Ovary (tissue), 9 donors: ENCODE results near the gene FOS. TPM values are rescaled to one million over a fixed set of nuclear protein-coding genes. Genes with fewer than 3 reads are reported as not detected.
A peak's percentile ranks its signal among the peaks of the same experiment; 100 is the strongest.

Experiments
- DNase-seq, 5 donors: peaks; one replicate each; pipeline ENCODE4 v3.0.0-alpha.2; 2019 to 2020
- H3K27ac ChIP-seq, 2 donors: fragments of 200-600 bp; one replicate each; pipeline versions ENCODE4 v1.5.1 to v1.8.0; 2019 to 2022
- H3K27me3 ChIP-seq: fragments of 200-600 bp; one replicate; pipeline ENCODE4 v1.8.0; 2022
- H3K36me3 ChIP-seq: fragments of 200-600 bp; sonication (generic); one replicate; pipeline ENCODE4 v1.5.1; 2019
- H3K4me1 ChIP-seq: one replicate; pipeline ENCODE4 v1.8.1; 2013; ENCODE audit warnings: mild to moderate bottlenecking, moderate library complexity; ENCODE audit not compliant: insufficient read depth
- H3K4me3 ChIP-seq: fragments of 200-600 bp; sonication (generic); one replicate; pipeline ENCODE4 v1.5.1; 2017
- H3K9me3 ChIP-seq, 2 donors: fragments of 200-600 bp in 1 of 2; sonication (generic) in 1 of 2; one replicate each; pipeline versions ENCODE4 v1.5.1 to v1.8.1; 2013 to 2019; ENCODE audit warnings: mild to moderate bottlenecking in 1 of 2, moderate library complexity in 1 of 2
- CTCF ChIP-seq, 3 donors: fragments of 450-650 bp in 2 of 3; fragments of 200-600 bp in 1 of 3; IDR thresholded peaks; one replicate each; pipeline versions ENCODE4 v1.5.1 to v1.8.0; 2016 to 2022; ENCODE audit warnings: antibody characterized with exemption in 3 of 3, mild to moderate bottlenecking in 1 of 3
- EP300 ChIP-seq: sonication (generic); formaldehyde crosslinking; IDR thresholded peaks from one replicate; pipeline ENCODE4 v1.6.1; 2017; ENCODE audit warnings: antibody characterized with exemption
- POLR2A ChIP-seq: fragments of 450-650 bp; IDR thresholded peaks from one replicate; pipeline ENCODE4 v1.6.1; 2017; ENCODE audit warnings: antibody characterized with exemption, mild to moderate bottlenecking, moderate library complexity
- WGBS, 3 donors: extraction: QIAGEN DNeasy Blood & Tissue Kit in 1 of 3; methylation state at CpG; one replicate each; pipeline versions ENCODE4 v1.1.5 to v1.1.7; 2013 to 2017; 5-methylcytosine and 5-hydroxymethylcytosine counted together
- intact Hi-C, 4 donors: fragments of 100-400 bp; cut with DNase I; formaldehyde crosslinking; loops; one replicate each; pipeline versions ENCODE4 v1.11.0 to v1.15.1; 2022 to 2023
- polyA plus RNA-seq, 2 donors: library from polyadenylated mRNA; stranded (reverse); fragments of 200-250 nt in 1 of 2; fragments of 350-450 nt in 1 of 2; fragmentation: Illumina TruSeq in 1 of 2; extraction: RNeasy Lipid Tissue Mini Kit (QIAGEN cat#74804) in 1 of 2; gene quantifications; one replicate each; pipeline ENCODE4 v1.2.3, GENCODE V29; 2013 to 2014
- total RNA-seq, 7 donors: library from RNA; depleted of rRNA in 2 of 7; stranded (reverse); fragments of >200 nt in 2 of 7; fragmentation: NEBNext Ultra II Directional in 3 of 7; extraction: Animal tissue kit (Norgen Biotek cat#: 25700) in 3 of 7; gene quantifications; one replicate each; pipeline versions ENCODE4 v1.1.0 to v1.2.4, GENCODE V29; 2016 to 2023
- donor health status: DM: no; HTN: no; CAD: no; lungs with moderate emphysema.
- donor health status: DM: no; HTN: no; CAD: no.
- donor health status: Bipolar disorder and iron deficiency.
- donor health status: DM: yes; HTN: yes; CAD: no.
- donor health status: DM: no; HTN: no; CAD: no.
- donor health status: DM: yes; HTN: yes; CAD: no.

FOS gene
- total and polyA plus RNA-seq, 9 donors, result 115 to 2,019 (median 178) TPM

GRCh38 chr14:75295061-75295461 is 16.4 kb downstream of the FOS start:
- Histone ChIP-seq H3K4me1 (peaks cover 18% of the 10 kb centered on the region), H3K27ac (peak overlapping the region; percentile 70 to 77), H3K27me3 (no peaks in the 10 kb centered on the region), H3K36me3 (no peaks in the 10 kb centered on the region), H3K9me3 (no peaks in the 10 kb centered on the region), H3K4me3 (peak overlapping the region; percentile 74)
- intact Hi-C loops, result loop anchor here in 1 of 4 donors (2.0 to 5.0 kb wide), 2 partner anchors 16 to 148 kb away; partner anchors contain the start of gene FOS
- 1% methylated on average over 18 of the region's 18 CpGs for WGBS, 3 donors
- no peak for TF ChIP-seq EP300
- no peak for TF ChIP-seq CTCF (IDR thresholded peaks at IDR 0.05)
- no peak for TF ChIP-seq POLR2A
- DNase-seq, result peak; percentile 51 to 75 (median 70)

GRCh38 chr14:75295491-75296345 is 17.1 kb downstream of the FOS start:
- Histone ChIP-seq H3K36me3 (no peaks in the 10 kb centered on the region), H3K4me3 (peak overlapping the region; percentile 34), H3K27ac (peak overlapping the region; percentile 70 to 77), H3K27me3 (no peaks in the 10 kb centered on the region), H3K4me1 (peaks cover 18% of the 10 kb centered on the region), H3K9me3 (no peaks in the 10 kb centered on the region)
- DNase-seq, result peak; percentile 77 to 90 (median 85)
- intact Hi-C loops, result loop anchor here in 1 of 4 donors (2.0 to 5.0 kb wide), 2 partner anchors 17 to 148 kb away; partner anchors contain the start of gene FOS
- TF ChIP-seq EP300, result no peak
- peak; percentile 88 to 98 (median 95) for TF ChIP-seq CTCF (IDR thresholded peaks at IDR 0.05)
- 3 to 5% (median 3%) methylated on average over 19 of the region's 19 CpGs for WGBS, 3 donors

DNA sequence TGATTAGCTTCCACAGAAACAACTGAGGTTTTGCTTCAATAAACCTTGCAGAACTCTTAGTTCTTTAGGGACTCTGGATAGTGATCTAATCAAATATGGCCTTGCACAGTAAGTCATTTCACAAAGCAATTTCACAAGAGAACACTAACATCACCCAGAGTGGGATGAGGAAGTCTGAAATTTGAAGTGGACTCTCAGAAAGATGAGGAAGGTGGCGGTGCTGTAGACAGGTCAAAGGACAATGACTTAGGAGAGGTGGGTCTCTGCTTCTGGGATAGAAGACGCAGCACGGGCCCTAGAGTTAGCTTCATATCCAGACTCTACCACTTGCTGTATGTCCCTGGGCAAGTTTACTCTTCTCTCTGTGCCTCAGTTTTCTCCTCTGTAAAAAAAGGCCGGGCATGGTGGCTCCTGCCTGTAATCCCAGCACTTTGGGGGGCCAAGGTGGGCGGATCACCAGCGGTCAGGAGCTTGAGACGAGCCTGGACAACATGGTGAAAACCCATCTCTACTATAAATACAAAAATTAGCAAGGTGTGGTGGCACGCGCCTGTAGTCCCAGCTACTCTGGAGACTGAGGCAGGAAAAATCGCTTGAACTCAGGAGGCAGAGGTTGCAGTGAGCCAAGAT is 18.9 kb downstream of the FOS start:
- no peaks in the 10 kb centered on the region for H3K36me3 ChIP-seq
- TF ChIP-seq CTCF (IDR thresholded peaks at IDR 0.05) (no peak), EP300 (no peak), POLR2A (no peak)
- 93 to 95% (median 95%) methylated on average over 10 of the region's 10 CpGs for WGBS, 3 donors
- DNase-seq, result no peak
- no peaks in the 10 kb centered on the region for H3K27me3 ChIP-seq
- intact Hi-C loops, result loop anchor here in 1 of 4 donors (5.0 kb wide), 1 partner anchor 150 kb away; no protein-coding TSS in a partner anchor
- H3K4me3 ChIP-seq, result no peak overlapping the region
- peaks cover 18% of the 10 kb centered on the region for H3K4me1 ChIP-seq
- no peaks in the 10 kb centered on the region for H3K9me3 ChIP-seq
- H3K27ac ChIP-seq, result no peak overlapping the region

DNA sequence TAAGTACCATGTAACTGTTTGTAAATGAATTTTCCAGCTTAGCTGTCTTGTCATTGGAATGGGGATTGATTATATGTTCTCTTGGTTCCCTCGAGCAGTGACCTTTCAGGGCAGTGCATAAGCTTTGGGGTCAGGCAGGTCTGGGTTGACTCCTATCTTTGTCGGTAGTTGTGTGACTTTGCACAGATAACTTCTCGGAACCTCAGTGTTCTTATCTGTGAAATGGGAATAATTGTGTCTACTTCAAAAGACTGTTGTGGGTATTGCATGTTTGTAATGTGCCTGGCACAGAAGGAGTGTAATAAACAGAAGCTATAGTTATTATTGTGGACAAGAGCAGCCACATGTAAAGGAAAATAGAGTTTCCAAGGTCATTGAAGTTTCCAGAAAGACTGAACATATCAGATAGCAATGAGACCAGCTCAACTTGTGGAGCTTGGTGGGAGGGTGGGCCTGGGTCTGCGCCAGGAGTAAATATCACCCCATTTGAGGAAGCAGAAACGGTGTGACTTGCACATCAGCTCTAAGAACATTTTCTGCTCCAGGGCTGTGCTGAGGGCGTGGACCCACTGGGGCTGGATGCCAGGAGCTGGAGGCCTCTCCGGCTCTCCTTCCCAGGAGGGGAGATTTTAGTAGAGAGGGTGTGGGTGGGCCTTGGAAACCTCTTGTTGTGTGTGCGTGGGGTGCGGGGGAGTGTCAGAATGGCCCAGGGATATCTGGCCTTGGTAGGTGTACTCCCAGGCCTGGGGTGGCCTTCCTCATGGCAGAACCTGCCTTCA is 19.7 kb downstream of the FOS start:
- peak overlapping the region; percentile 45 to 63 for H3K27ac ChIP-seq
- H3K4me3 ChIP-seq, result no peak overlapping the region

More for the DNA sequence above, 19.7 kb downstream of the FOS start:
- peak; percentile 79 to 94 (median 91) for DNase-seq
- Histone ChIP-seq H3K9me3 (no peaks in the 10 kb centered on the region), H3K36me3 (no peaks in the 10 kb centered on the region), H3K4me1 (peaks cover 18% of the 10 kb centered on the region), H3K27me3 (no peaks in the 10 kb centered on the region)
- 16 to 23% (median 20%) methylated on average over 9 of the region's 9 CpGs for WGBS, 3 donors
- TF ChIP-seq POLR2A, result no peak
- intact Hi-C loops, result loop anchor here in 1 of 4 donors (5.0 kb wide), 1 partner anchor 151 kb away; no protein-coding TSS in a partner anchor
